ENCODE data around the gene DAPK1. TPM values are rescaled to one million over a fixed set of nuclear protein-coding genes. Genes with fewer than 3 reads are reported as not detected.

The DAPK1 gene
- total and polyA plus RNA-seq, 7 donors, result 0.66 to 8.4 (median 2.2) TPM

DNA sequence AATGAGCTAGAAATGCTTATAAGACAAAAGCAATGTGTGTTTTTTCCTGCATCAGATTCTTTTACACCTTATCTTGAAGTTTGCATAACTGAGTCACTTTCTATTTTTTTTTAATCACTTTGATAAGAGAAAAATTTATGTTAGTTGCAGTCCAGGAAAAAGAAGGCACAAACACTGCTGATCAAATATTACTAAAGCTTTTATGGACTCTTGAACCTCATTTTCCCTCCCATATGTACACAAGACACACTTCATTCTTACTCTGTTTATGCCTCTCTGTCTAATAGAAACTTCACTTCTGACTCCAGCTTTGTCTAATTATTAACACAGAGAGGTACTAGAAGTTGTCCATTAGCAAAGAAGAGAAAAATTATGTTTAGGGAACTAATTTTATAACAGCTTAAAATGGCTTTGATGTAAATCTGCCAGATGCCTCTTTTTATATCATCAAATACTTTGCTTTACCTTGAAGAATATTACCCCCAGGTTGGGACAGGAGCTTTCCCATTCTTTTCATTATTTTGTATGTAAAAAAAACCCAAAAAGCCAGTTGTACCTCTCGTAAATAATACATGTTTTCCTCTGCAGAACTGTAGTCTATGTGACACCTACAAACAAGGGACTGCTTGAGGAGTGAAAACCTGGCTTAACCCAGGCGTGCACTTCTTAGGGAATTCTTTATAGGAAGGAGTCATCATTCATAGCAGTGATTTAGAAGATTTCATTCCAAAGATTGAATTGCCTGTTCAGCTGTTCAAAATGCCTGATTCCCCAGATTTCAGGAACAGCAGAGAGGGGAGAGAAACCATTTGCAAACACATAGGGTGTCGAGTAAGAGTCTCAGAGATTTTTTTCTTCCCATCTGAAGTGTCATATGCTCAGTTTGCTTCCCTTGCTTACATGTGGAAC, 72.6 kb downstream of the DAPK1 start:
- ATAC-seq (no peak), DNase-seq (no peak)
- TF ChIP-seq, protein P1, sequence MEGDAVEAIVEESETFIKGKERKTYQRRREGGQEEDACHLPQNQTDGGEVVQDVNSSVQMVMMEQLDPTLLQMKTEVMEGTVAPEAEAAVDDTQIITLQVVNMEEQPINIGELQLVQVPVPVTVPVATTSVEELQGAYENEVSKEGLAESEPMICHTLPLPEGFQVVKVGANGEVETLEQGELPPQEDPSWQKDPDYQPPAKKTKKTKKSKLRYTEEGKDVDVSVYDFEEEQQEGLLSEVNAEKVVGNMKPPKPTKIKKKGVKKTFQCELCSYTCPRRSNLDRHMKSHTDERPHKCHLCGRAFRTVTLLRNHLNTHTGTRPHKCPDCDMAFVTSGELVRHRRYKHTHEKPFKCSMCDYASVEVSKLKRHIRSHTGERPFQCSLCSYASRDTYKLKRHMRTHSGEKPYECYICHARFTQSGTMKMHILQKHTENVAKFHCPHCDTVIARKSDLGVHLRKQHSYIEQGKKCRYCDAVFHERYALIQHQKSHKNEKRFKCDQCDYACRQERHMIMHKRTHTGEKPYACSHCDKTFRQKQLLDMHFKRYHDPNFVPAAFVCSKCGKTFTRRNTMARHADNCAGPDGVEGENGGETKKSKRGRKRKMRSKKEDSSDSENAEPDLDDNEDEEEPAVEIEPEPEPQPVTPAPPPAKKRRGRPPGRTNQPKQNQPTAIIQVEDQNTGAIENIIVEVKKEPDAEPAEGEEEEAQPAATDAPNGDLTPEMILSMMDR (IDR thresholded peaks at IDR 0.05), result no peak
- no peaks in the 10 kb centered on the region for H3K9me3 ChIP-seq
- peaks cover 6% of the 10 kb centered on the region for H3K4me1 ChIP-seq
- intact Hi-C loops (cut with DNase I), result no loop called here
- 85 to 91% (median 88%) methylated on average over 3 of the region's 3 CpGs for WGBS, 3 donors
- H3K27me3 ChIP-seq (ENCODE audit: insufficient read depth in 3 of 3, low read length in 2 of 3), result no peaks in the 10 kb centered on the region
- no peaks in the 10 kb centered on the region for H3K36me3 ChIP-seq (ENCODE audit: insufficient read depth in 1 of 2, low read depth in 1 of 2)
- no peak overlapping the region for H3K4me3 ChIP-seq
- H3K27ac ChIP-seq, result no peak overlapping the region

DNA sequence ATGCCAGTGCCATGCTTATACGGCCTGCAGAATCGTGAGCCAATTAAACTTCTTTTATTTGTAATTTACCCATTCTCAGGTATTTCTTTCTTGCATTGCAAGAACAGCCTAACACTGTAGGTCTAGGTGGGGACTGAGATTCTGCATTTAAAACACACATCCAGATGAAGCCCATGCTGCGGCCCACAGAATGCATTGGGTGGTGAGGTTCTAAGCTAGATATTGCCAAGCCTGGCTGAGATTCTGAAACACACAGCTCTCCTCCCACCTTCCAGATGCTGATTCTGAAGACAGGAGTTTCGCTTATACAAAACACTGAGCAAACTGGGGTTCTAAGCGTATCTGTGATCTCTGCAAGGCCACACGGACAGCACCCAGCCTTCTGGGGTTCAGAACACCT, 75.1 kb downstream of the DAPK1 start:
- intact Hi-C loops (cut with DNase I), result no loop called here
- no peaks in the 10 kb centered on the region for H3K36me3 ChIP-seq (ENCODE audit: insufficient read depth in 1 of 2, low read depth in 1 of 2)
- no peak overlapping the region for H3K27ac ChIP-seq
- peaks cover 10% of the 10 kb centered on the region for H3K4me1 ChIP-seq
- no peak overlapping the region for H3K4me3 ChIP-seq
- H3K27me3 ChIP-seq (ENCODE audit: insufficient read depth in 3 of 3, low read length in 2 of 3), result no peaks in the 10 kb centered on the region
- TF ChIP-seq, protein P1 (IDR thresholded peaks at IDR 0.05), result no peak
- 95 to 98% (median 97%) methylated on average over 6 of the region's 6 CpGs for WGBS, 3 donors
- no peaks in the 10 kb centered on the region for H3K9me3 ChIP-seq
- no peak for DNase-seq
- ATAC-seq, result no peak

GRCh38 chr9:87573841-87574342, 76.2 kb downstream of the DAPK1 start:
- intact Hi-C loops (cut with DNase I), result no loop called here

DNA sequence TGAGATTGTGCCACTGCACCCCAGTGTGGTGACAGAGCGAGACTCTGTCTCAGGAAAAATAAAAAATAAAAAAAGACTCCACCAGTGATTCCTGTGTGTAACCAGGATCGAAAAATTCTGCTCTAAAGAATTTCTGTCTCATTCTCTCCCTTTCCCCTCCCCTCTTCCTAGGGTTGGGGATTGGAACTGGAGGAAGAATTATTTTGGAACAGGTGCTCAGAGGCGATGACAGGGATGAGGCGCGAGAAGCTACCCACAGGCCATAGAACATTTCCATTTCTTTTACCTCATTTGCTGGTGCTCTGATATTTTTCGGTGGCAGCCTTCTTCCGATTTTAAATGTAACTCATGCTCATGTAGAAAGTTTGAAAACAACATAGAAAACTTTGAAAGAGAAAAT, 80.1 kb downstream of the DAPK1 start:
- WGBS, 3 donors, result 33 to 46% (median 36%) methylated on average over 7 of the region's 7 CpGs
- no peak overlapping the region for H3K4me3 ChIP-seq
- H3K9me3 ChIP-seq, result no peaks in the 10 kb centered on the region
- intact Hi-C loops (cut with DNase I), result no loop called here
- TF ChIP-seq, protein P1 (IDR thresholded peaks at IDR 0.05), result no peak
- peaks cover 4% of the 10 kb centered on the region for H3K4me1 ChIP-seq
- ATAC-seq (peak in 1 of 4 donors; percentile 39), DNase-seq (no peak)
- H3K36me3 ChIP-seq (ENCODE audit: insufficient read depth in 1 of 2, low read depth in 1 of 2), result no peaks in the 10 kb centered on the region
- H3K27ac ChIP-seq, result no peak overlapping the region
- no peaks in the 10 kb centered on the region for H3K27me3 ChIP-seq (ENCODE audit: insufficient read depth in 3 of 3, low read length in 2 of 3)

More at GRCh38 chr9:87573841-87574342, 76.2 kb downstream of the DAPK1 start:
- H3K27me3 ChIP-seq (ENCODE audit: insufficient read depth in 3 of 3, low read length in 2 of 3), result no peaks in the 10 kb centered on the region
- H3K4me3 ChIP-seq, result no peak overlapping the region
- ATAC-seq, result no peak
- no peak overlapping the region for H3K27ac ChIP-seq
- peaks cover 10% of the 10 kb centered on the region for H3K4me1 ChIP-seq
- WGBS, 3 donors, result 87 to 97% (median 94%) methylated on average over 1 of the region's 1 CpG
- TF ChIP-seq, protein P1 (IDR thresholded peaks at IDR 0.05), result no peak
- H3K9me3 ChIP-seq, result no peaks in the 10 kb centered on the region
- no peaks in the 10 kb centered on the region for H3K36me3 ChIP-seq (ENCODE audit: insufficient read depth in 1 of 2, low read depth in 1 of 2)
- DNase-seq, result no peak
